Osteoblast (primary cell): Measurements from ENCODE around the gene ZNF385D. TPM values are rescaled to one million over a fixed set of nuclear protein-coding genes. Genes with fewer than 3 reads are reported as not detected.

ENCODE experiments used
- DNase-seq: peaks from one replicate; pipeline ENCODE4 v3.0.0; 2011; ENCODE audit warnings: low spot score, mixed read lengths; ENCODE audit not compliant: insufficient read length; ENCODE audit errors: missing footprints
- H2AFZ ChIP-seq: 2 replicates; pipeline ENCODE4 v1.6.0; 2011; ENCODE audit warnings: mild to moderate bottlenecking, low read length
- H3K27ac ChIP-seq: 2 replicates; pipeline ENCODE4 v1.5.1; 2011; ENCODE audit warnings: mild to moderate bottlenecking, low read depth, low read length, moderate library complexity
- H3K27me3 ChIP-seq: 2 replicates; pipeline ENCODE4 v1.6.0; 2012; ENCODE audit warnings: mild to moderate bottlenecking, control low read depth, inconsistent platforms, low read length, moderate library complexity; ENCODE audit not compliant: insufficient read depth
- H3K36me3 ChIP-seq: 2 replicates; pipeline ENCODE4 v1.5.1; 2011; ENCODE audit warnings: mild to moderate bottlenecking, low read length, control low read depth, moderate library complexity; ENCODE audit not compliant: insufficient read depth
- H3K4me1 ChIP-seq: 2 replicates; pipeline ENCODE4 v1.5.1; 2011; ENCODE audit warnings: mild to moderate bottlenecking, low read length, control low read depth, moderate library complexity; ENCODE audit not compliant: insufficient read depth
- H3K4me2 ChIP-seq: 2 replicates; pipeline ENCODE4 v1.6.0; 2011; ENCODE audit warnings: mild to moderate bottlenecking, low read length; ENCODE audit not compliant: insufficient read depth
- H3K4me3 ChIP-seq: fragments of 200-600 bp; sonication (generic); 3 replicates; pipeline ENCODE4 v1.5.1; 2012; ENCODE audit warnings: mild to moderate bottlenecking, low read length, inconsistent platforms; ENCODE audit not compliant: insufficient read depth
- H3K79me2 ChIP-seq: 2 replicates; pipeline ENCODE4 v1.6.0; 2012; ENCODE audit warnings: mild to moderate bottlenecking, low read length, control low read depth, inconsistent platforms; ENCODE audit not compliant: insufficient read depth
- H3K9me3 ChIP-seq: 2 replicates; pipeline ENCODE4 v1.5.1; 2011; ENCODE audit warnings: low read depth, low read length, control low read depth
- H4K20me1 ChIP-seq: 2 replicates; pipeline ENCODE4 v1.6.0; 2012; ENCODE audit warnings: mild to moderate bottlenecking, low read length, control low read depth; ENCODE audit not compliant: insufficient read depth
- total RNA-seq: library from RNA; depleted of rRNA; stranded (reverse); fragments of >200 nt; gene quantifications from 2 replicates; pipeline ENCODE4 v1.2.3, GENCODE V29; 2012
- TF ChIP-seq, protein P1 (sequence below): IDR thresholded peaks from 2 replicates; pipeline ENCODE4 v1.5.1; 2011; ENCODE audit warnings: mild to moderate bottlenecking, low read depth, low read length, moderate library complexity; ENCODE audit errors: extremely low read depth

The ZNF385D gene
- total RNA-seq, 1 donor, result 2.5 TPM

GRCh38 chr3:21794291-21794690 lies 43.3 kb upstream of the ZNF385D start:
- Histone ChIP-seq H2AFZ (no peak overlapping the region), H3K4me2 (no peak overlapping the region), H4K20me1 (no peaks in the 10 kb centered on the region), H3K4me3 (no peak overlapping the region), H3K27me3 (no peaks in the 10 kb centered on the region), H3K36me3 (no peaks in the 10 kb centered on the region), H3K9me3 (no peaks in the 10 kb centered on the region), H3K79me2 (no peaks in the 10 kb centered on the region), H3K27ac (no peak overlapping the region), H3K4me1 (no peaks in the 10 kb centered on the region)
- no peak for DNase-seq
- TF ChIP-seq, protein P1, sequence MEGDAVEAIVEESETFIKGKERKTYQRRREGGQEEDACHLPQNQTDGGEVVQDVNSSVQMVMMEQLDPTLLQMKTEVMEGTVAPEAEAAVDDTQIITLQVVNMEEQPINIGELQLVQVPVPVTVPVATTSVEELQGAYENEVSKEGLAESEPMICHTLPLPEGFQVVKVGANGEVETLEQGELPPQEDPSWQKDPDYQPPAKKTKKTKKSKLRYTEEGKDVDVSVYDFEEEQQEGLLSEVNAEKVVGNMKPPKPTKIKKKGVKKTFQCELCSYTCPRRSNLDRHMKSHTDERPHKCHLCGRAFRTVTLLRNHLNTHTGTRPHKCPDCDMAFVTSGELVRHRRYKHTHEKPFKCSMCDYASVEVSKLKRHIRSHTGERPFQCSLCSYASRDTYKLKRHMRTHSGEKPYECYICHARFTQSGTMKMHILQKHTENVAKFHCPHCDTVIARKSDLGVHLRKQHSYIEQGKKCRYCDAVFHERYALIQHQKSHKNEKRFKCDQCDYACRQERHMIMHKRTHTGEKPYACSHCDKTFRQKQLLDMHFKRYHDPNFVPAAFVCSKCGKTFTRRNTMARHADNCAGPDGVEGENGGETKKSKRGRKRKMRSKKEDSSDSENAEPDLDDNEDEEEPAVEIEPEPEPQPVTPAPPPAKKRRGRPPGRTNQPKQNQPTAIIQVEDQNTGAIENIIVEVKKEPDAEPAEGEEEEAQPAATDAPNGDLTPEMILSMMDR, result no peak

GRCh38 chr3:21792176-21792575 lies 41.2 kb upstream of the ZNF385D start:
- no peaks in the 10 kb centered on the region for H3K4me1 ChIP-seq
- H3K27ac ChIP-seq, result no peak overlapping the region
- no peak overlapping the region for H3K4me2 ChIP-seq
- no peaks in the 10 kb centered on the region for H3K79me2 ChIP-seq
- H4K20me1 ChIP-seq, result no peaks in the 10 kb centered on the region
- TF ChIP-seq, protein P1, result no peak
- H3K9me3 ChIP-seq, result no peaks in the 10 kb centered on the region
- DNase-seq, result no peak
- H2AFZ ChIP-seq, result no peak overlapping the region
- H3K27me3 ChIP-seq, result no peaks in the 10 kb centered on the region
- no peaks in the 10 kb centered on the region for H3K36me3 ChIP-seq
- H3K4me3 ChIP-seq, result no peak overlapping the region

GRCh38 chr3:21791356-21791755 lies 40.3 kb upstream of the ZNF385D start:
- H3K27ac ChIP-seq, result no peak overlapping the region
- H3K79me2 ChIP-seq, result no peaks in the 10 kb centered on the region
- no peak for DNase-seq
- no peaks in the 10 kb centered on the region for H3K9me3 ChIP-seq
- H3K4me1 ChIP-seq, result no peaks in the 10 kb centered on the region
- H3K4me2 ChIP-seq, result no peak overlapping the region
- no peaks in the 10 kb centered on the region for H4K20me1 ChIP-seq
- no peaks in the 10 kb centered on the region for H3K27me3 ChIP-seq
- H3K36me3 ChIP-seq, result no peaks in the 10 kb centered on the region
- H3K4me3 ChIP-seq, result no peak overlapping the region
- no peak overlapping the region for H2AFZ ChIP-seq
- TF ChIP-seq, protein P1, result no peak

- Histone ChIP-seq H3K27me3 (no peaks in the 10 kb centered on the region), H4K20me1 (no peaks in the 10 kb centered on the region), H3K4me3 (no peak overlapping the region), H3K36me3 (no peaks in the 10 kb centered on the region), H3K27ac (no peak overlapping the region), H3K79me2 (no peaks in the 10 kb centered on the region), H3K4me2 (no peak overlapping the region), H3K9me3 (no peaks in the 10 kb centered on the region), H3K4me1 (no peaks in the 10 kb centered on the region), H2AFZ (no peak overlapping the region)
- TF ChIP-seq, protein P1, result no peak
- DNase-seq, result no peak
Observed at GRCh38 chr3:21790466-21790865, 39.5 kb upstream of the ZNF385D start.
